NCI-H1092 treated with DMSO at 0.1 percent for 48 hours (cell line): ENCODE data around the gene POLA2.

ENCODE experiments used
- DNase-seq: peaks from one replicate; lab custom pipeline; 2025; lab: John Stamatoyannopoulos, UW

POLA2 gene

DNA sequence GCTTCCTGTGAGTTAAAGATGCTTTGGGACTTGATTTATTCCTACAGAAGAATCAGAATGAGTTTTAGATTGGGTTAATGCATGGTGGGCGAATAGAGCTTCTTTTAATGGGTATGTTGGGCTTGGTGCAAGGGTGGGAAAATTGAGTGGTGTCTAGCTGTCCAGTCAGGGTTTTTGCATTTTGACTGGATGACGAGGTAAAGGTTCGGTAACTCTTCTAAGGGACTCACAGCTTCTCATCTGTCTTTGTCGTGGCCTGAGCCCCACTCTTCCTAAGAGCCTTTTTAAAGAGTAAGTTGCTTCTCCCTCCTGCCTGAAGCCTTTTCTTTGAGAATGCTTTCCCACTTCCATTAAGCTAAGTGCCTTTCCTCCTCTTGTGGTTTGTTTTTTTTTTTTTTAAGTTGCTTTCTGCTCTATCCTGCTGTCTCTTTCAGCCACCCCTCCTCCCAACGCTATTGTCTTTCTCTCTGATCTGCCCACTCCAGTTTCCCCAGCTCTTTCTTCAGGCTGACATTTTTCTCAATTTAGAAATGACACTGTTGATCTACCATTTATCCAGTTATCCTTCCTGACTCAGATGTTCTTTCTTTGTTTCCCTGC is 73.0 kb downstream of the POLA2 start:
- DNase-seq: no peak

DNA sequence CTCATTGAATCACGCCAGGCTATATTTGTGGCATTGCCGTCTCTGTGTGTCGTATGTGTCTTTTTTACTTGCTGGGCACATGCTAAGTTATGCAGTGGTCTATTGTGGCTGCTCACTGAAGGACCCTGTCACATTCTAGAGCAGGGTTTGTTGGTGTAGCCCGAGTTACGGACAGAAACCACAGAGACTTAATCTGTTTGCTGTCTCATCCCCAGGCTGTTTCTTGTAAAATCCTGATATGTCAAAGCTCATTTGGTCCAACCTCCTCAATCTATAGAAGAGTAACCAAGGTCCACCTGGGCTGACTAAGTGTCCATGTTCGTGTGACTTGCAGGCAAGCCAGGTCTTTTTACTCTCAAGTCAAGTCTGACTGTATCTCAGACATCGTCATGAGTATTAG is 76.9 kb downstream of the POLA2 start:
- no peak for DNase-seq

- no peak for DNase-seq
These were observed 78.5 kb downstream of the POLA2 start for GRCh38 chr11:65340226-65340625.

DNA sequence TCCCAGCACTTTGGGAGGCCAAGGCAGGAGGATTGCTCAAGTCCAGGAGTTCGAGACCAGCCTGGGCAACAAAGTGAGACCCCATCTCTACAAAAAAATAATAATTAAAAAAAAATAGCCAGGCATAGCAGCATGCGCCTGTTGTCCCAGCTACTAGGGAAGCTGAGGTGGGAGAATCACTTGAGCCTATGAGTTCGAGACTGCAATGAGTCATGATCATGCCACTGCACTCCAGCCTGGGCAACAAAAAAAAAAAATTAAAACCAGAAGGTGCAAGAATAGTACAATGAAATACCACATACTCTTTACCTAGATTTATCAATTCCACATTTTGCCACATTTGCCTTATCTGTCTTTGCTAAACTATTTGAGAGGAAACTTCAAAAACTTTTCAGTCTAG is 80.1 kb downstream of the POLA2 start:
- DNase-seq: no peak
